KMS-11 (cell line): ENCODE data around the gene ATL3.

ENCODE experiments used
- H2AFZ ChIP-seq: fragments of 200-600 bp; sonication (generic); 2 replicates; pipeline ENCODE4 v1.6.1; 2016; ENCODE audit warnings: antibody characterized with exemption, mixed run types, low read depth
- H3K27ac ChIP-seq: fragments of 200-600 bp; sonication (generic); 2 replicates; pipeline ENCODE4 v1.6.1; 2016; ENCODE audit warnings: mild to moderate bottlenecking, mixed run types
- H3K27me3 ChIP-seq: fragments of 200-600 bp; sonication (generic); 2 replicates; pipeline ENCODE4 v1.6.1; 2017; ENCODE audit warnings: mild to moderate bottlenecking, low read depth, mixed run types, moderate library complexity; ENCODE audit not compliant: insufficient read depth
- H3K36me3 ChIP-seq: fragments of 200-600 bp; sonication (generic); 2 replicates; pipeline ENCODE4 v1.6.1; 2017; ENCODE audit warnings: mild to moderate bottlenecking, mixed run types; ENCODE audit not compliant: insufficient read depth
- H3K4me1 ChIP-seq: fragments of 200-600 bp; sonication (generic); 2 replicates; pipeline ENCODE4 v1.6.1; 2016; ENCODE audit warnings: mild to moderate bottlenecking, low read depth, mixed run types; ENCODE audit not compliant: poor library complexity, severe bottlenecking
- H3K4me2 ChIP-seq: fragments of 200-600 bp; sonication (generic); 2 replicates; pipeline ENCODE4 v1.7.0; 2016; ENCODE audit warnings: mild to moderate bottlenecking, mixed run types
- H3K4me3 ChIP-seq: fragments of 200-600 bp; sonication (generic); IDR thresholded peaks from 2 replicates; pipeline ENCODE4 v1.6.1; 2017; ENCODE audit warnings: low read depth, low read length, mixed read lengths; ENCODE audit not compliant: insufficient read depth
- H3K79me2 ChIP-seq: fragments of 200-600 bp; sonication (generic); 2 replicates; pipeline ENCODE4 v1.6.1; 2016; ENCODE audit warnings: low read depth, mixed run types; ENCODE audit not compliant: insufficient read depth
- H3K9ac ChIP-seq: fragments of 200-600 bp; sonication (generic); 2 replicates; pipeline ENCODE4 v1.6.1; 2016; ENCODE audit warnings: mild to moderate bottlenecking, mixed run types
- H4K20me1 ChIP-seq: fragments of 200-600 bp; sonication (generic); 2 replicates; pipeline ENCODE4 v1.6.1; 2016; ENCODE audit warnings: mild to moderate bottlenecking, mixed run types; ENCODE audit not compliant: insufficient read depth
- TF ChIP-seq, protein P1 (sequence below): fragments of 200-600 bp; sonication (generic); conservative IDR thresholded peaks from 2 replicates; pipeline ENCODE4 v1.6.1; 2017; ENCODE audit warnings: low read depth, mild to moderate bottlenecking, antibody characterized with exemption, low read length, moderate library complexity, mixed read lengths

The ATL3 gene

DNA sequence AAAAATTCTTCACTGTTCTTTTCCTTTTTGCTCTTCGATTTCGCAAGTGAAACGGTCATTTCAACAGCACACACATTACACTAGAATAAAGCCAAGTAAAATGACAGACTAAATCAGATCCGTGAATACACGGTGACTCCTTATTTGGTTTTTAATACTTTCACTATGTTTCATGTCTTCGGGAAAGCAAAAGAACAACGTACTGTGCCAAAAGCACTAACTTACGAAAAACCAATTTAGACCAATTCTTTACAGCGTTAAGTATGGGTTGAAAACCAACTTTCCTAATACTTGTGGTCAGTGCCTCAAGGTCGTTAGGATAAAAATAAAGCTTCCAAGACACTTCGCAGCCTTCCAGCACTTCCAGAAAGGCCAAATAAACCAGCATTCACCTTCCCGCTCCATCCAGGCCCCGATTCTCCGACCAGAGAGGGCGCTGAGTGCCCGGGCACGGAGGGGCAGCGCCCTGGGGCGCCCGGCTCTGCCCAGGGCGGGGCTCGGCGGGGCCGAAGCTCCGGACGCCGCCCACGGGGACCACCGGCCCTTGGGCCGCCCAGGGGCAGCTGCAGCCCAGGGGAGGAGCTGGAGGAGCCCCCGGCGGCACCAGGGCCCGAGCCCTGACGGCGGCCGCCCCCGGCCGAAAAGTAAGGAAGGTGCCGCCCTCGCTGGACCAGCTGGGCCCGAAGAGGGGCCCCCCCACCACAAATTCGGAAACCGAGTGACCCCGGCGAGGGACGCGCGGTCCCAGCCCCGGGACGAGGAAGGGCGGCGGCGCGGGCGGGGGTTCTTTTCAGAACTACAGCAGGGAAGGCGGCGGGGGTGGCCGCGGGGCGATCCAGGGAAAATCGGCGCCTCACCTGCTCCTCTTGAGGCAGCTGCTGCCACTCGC, 499 bp downstream of the ATL3 start:
- H3K9ac ChIP-seq, result peak overlapping the region; percentile 94
- peak overlapping the region; percentile 89 for H3K27ac ChIP-seq
- peak overlapping the region; percentile 66 for H3K4me2 ChIP-seq
- H3K27me3 ChIP-seq, result no peaks in the 10 kb centered on the region
- H3K4me1 ChIP-seq, result peaks cover 32% of the 10 kb centered on the region
- TF ChIP-seq, protein P1, sequence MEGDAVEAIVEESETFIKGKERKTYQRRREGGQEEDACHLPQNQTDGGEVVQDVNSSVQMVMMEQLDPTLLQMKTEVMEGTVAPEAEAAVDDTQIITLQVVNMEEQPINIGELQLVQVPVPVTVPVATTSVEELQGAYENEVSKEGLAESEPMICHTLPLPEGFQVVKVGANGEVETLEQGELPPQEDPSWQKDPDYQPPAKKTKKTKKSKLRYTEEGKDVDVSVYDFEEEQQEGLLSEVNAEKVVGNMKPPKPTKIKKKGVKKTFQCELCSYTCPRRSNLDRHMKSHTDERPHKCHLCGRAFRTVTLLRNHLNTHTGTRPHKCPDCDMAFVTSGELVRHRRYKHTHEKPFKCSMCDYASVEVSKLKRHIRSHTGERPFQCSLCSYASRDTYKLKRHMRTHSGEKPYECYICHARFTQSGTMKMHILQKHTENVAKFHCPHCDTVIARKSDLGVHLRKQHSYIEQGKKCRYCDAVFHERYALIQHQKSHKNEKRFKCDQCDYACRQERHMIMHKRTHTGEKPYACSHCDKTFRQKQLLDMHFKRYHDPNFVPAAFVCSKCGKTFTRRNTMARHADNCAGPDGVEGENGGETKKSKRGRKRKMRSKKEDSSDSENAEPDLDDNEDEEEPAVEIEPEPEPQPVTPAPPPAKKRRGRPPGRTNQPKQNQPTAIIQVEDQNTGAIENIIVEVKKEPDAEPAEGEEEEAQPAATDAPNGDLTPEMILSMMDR, result peak; percentile 19; the same call in 1 of the 2 replicates
- no peak overlapping the region for H3K4me3 ChIP-seq
- H3K36me3 ChIP-seq, result no peaks in the 10 kb centered on the region; the same call in 1 of the 2 replicates
- H4K20me1 ChIP-seq, result no peaks in the 10 kb centered on the region
- peak overlapping the region; percentile 84 for H2AFZ ChIP-seq
- peaks cover 49% of the 10 kb centered on the region for H3K79me2 ChIP-seq

DNA sequence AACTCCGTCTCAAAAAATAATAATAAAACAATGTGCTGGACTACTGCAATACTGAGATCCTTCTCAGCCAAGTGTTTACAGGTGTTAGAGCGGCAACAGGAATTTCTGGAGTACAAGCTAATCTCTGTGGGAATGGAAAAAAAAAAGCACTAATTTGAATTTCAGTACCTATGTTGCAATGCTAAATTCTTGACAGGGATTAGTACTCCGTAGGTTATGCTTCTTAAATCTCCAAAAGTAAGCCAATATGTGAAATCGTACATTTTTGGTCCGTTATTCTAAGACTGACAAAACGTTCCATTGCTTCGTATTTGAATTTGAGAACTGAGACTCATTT, 1.1 kb downstream of the ATL3 start:
- TF ChIP-seq, protein P1, result no peak
- Histone ChIP-seq H3K79me2 (peaks cover 56% of the 10 kb centered on the region), H2AFZ (0 out of 2 replicates have a peak overlapping the region, but pooled peaks have one; percentile 84), H3K27ac (peak overlapping the region; percentile 89; the same call in 1 of the 2 replicates), H3K36me3 (no peaks in the 10 kb centered on the region; the same call in 1 of the 2 replicates), H3K27me3 (no peaks in the 10 kb centered on the region), H3K9ac (peak overlapping the region; percentile 94; the same call in 1 of the 2 replicates), H3K4me3 (no peak overlapping the region), H3K4me1 (peaks cover 32% of the 10 kb centered on the region), H4K20me1 (no peaks in the 10 kb centered on the region), H3K4me2 (peak overlapping the region; percentile 66)

DNA sequence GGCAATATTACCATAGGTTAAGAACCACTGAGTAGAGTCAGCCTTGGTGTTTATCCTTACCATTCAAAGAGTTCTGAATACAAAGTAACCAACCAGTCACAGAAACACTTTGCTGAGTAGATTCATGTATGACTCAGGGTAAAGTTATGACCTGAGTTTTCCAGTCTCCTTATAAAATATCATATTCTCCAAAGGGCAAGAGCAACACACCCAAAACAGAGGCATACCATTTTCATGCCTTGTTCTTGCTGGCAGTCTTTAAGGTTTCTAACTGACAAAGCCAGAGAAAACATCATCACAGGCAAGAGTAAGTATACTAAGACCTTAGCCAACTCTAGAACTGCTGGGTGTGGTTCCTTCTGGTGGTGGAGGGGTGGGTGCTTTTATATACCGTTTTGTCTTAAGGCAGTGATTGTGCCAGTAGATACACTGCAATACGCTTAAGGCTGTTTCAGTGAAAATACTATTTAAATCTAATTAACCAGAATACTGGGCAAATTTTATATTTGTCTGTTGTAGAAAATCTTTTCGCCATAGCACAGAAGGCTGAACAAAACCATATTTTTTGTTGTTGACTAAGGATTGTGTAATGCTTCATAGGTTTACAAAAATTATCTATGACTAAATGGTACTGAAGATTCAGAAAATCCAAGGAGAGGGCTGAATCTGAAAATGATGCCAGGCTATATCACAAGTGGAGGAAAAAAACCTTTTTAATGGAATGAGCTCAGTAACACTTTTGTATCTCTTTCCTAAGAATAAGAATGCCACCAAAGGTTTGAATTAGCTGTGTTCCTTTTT, 3.0 kb downstream of the ATL3 start:
- no peak overlapping the region for H3K9ac ChIP-seq
- no peaks in the 10 kb centered on the region for H3K27me3 ChIP-seq
- H3K4me1 ChIP-seq, result peaks cover 32% of the 10 kb centered on the region
- no peak overlapping the region for H3K4me2 ChIP-seq
- peaks cover 74% of the 10 kb centered on the region for H3K79me2 ChIP-seq
- no peak overlapping the region for H3K4me3 ChIP-seq
- H3K27ac ChIP-seq, result no peak overlapping the region
- no peaks in the 10 kb centered on the region; the same call in 1 of the 2 replicates for H3K36me3 ChIP-seq
- TF ChIP-seq, protein P1, result no peak
- no peaks in the 10 kb centered on the region for H4K20me1 ChIP-seq
- H2AFZ ChIP-seq, result no peak overlapping the region

DNA sequence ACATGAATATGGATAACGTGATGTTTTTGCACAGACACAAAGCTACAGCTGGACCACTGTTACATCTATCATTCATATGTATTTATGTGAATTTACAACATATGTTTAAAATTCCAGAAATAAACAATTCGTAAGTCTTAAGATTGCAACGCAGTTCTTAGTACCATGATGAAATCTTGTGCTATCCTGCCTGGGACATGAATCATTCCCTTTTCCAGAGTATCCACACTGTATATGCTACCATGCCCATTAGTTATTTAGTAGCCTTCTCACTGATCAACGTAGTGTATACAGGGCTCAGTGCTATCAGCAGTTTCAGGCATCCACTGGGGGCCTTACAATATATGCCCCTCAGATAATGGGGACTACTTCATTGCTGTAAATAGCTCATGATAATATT, 4.3 kb downstream of the ATL3 start:
- H3K4me1 ChIP-seq, result peaks cover 30% of the 10 kb centered on the region

More for the DNA sequence above, 4.3 kb downstream of the ATL3 start:
- peaks cover 87% of the 10 kb centered on the region for H3K79me2 ChIP-seq
- no peak overlapping the region for H3K4me2 ChIP-seq
- no peak overlapping the region for H3K9ac ChIP-seq
- H2AFZ ChIP-seq, result no peak overlapping the region
- no peaks in the 10 kb centered on the region; the same call in 1 of the 2 replicates for H3K36me3 ChIP-seq
- TF ChIP-seq, protein P1, result no peak
- H3K27ac ChIP-seq, result no peak overlapping the region
- no peaks in the 10 kb centered on the region for H3K27me3 ChIP-seq
- H4K20me1 ChIP-seq, result no peaks in the 10 kb centered on the region
- no peak overlapping the region for H3K4me3 ChIP-seq
